ES-I3 (cell line): ENCODE measurements around the gene C5orf34.
"Not testable (repeated sequence)": the region's sequence is repeated elsewhere in the genome, so short reads cannot be mapped to it uniquely, and the experiment has no call there.

Source experiments
- H3K36me3 ChIP-seq: 2 replicates; pipeline ENCODE4 v1.6.1; 2013; ENCODE audit warnings: mild to moderate bottlenecking, low read length, control low read depth, moderate library complexity; ENCODE audit not compliant: insufficient read depth
- H3K4me1 ChIP-seq: 2 replicates; pipeline ENCODE4 v1.6.1; 2013; ENCODE audit warnings: mild to moderate bottlenecking, control low read depth, low read length; ENCODE audit not compliant: insufficient read depth
- H3K9ac ChIP-seq: 2 replicates; pipeline ENCODE4 v1.6.1; 2013; ENCODE audit warnings: low read depth, mild to moderate bottlenecking, low read length, moderate library complexity
- H3K9me3 ChIP-seq: 2 replicates; pipeline ENCODE4 v1.6.1; 2013; ENCODE audit warnings: mild to moderate bottlenecking, low read length, moderate library complexity; ENCODE audit not compliant: control insufficient read depth, insufficient read depth

Gene C5orf34

DNA sequence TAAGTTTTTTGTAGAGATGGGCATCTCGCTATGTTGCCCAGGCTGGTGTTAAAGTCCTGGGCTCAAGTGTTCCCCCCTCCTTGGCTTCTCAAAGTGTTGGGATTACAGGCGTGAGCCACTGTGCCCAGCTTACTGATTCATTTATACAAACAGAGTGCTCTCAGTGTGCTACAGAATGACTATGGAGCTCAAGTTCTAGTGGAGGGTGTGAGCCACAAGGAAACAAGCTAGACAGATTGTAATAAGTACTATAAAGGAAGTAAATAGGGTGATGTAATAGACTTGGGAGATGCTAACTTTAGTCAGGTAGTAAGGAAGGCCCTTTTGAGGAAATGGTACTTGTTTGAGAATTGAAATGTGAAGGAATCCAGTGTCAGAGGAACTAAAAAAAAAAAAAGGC is 29.5 kb downstream of the C5orf34 start:
- Histone ChIP-seq H3K9ac (no peak overlapping the region), H3K4me1 (peaks cover 5% of the 10 kb centered on the region; the same call in 1 of the 2 replicates)

DNA sequence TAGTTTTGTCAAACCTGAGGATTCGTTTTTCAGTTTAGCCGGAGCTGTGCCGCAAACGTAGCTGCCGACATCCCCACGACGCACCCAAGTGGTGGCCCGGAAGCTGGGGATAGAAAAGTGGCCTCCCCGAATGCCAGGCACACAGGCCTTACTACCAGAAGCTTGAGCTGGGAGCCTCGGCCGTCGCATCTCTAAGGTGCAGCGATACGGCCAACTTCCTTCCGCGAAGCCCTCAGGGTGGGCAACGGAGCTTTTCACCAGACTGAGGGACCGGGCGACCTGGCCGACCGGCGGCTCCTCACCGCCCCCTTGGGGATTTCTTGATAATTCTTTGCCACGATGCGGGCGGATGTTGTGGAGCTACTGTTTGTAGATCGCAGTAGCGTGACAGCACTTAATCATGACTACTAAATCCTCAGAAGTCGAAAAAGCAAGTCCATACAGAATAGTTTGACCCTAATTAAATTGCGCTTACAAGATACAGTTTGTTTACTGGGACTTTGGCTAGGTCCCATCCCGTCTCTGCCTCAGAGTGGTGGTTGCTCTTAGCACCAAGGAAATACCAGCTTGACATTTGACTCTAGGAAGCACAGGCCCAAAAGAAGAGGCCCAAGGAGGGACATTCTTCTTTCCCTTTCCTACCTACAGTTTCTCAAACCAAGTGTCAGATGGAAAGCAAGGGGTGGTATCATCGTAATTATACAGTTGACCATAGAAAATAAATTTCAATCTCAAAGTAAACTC is 30.7 kb downstream of the C5orf34 start:
- peaks cover 5% of the 10 kb centered on the region; the same call in 1 of the 2 replicates for H3K4me1 ChIP-seq

More for the DNA sequence above, 29.5 kb downstream of the C5orf34 start:
- Histone ChIP-seq H3K9me3 (no peaks in the 10 kb centered on the region), H3K36me3 (no peaks in the 10 kb centered on the region; the same call in 1 of the 2 replicates)

DNA sequence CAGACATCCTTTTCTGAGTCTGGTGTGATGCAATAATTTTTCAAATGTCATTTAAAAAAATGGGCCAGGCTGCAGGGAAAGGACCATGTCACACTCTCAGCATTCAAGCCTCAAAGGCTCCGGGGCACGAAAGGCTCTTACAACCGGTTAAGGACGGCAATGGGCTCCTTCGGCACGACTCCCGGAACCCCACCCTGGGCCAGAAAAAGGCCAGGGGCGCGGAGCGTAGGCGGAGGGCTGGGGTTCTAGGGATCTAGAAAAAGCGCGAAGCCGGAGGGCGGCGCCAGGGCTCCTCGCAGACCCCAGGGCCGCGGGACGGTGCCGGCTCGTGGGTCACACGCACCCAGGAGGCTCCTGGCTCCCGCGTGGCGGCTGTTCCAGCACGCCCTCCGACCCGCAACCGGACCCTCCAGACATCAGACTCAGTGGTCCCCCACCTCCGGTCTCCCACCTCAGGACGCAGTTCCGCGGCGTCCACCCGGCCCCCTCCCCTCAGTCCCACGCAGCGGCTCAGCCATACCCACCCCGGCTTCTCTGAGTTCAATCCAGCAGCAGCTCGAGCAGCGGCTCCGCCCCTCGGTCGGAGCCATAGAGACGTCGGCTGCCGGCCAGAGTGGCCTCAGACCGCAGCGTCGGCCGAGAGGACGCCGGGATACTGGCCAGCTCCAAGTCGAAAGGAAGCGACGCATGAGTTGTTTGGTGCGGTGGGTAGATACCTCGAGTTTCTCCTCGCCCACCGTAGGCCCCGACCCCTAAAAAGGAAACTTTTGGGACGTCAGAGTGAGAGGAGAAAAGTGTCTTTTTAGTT is 31.4 kb downstream of the C5orf34 start, which contains the start of gene TMEM267:
Gene TMEM267, minus strand, starts transcription at position 568 of the 808 bp plus-strand sequence. CDS start 29,896 bp downstream, outside the sequence.
- peaks cover 5% of the 10 kb centered on the region; the same call in 1 of the 2 replicates for H3K4me1 ChIP-seq
- H3K9ac ChIP-seq, result peak within 1 kb of the TSS; percentile 83
- no peaks in the 10 kb centered on the region for H3K9me3 ChIP-seq
- H3K36me3 ChIP-seq, result no peaks in the 10 kb centered on the region

More for the DNA sequence above, 30.7 kb downstream of the C5orf34 start:
- Histone ChIP-seq H3K9ac (peak overlapping the region; percentile 83), H3K9me3 (no peaks in the 10 kb centered on the region), H3K36me3 (no peaks in the 10 kb centered on the region; the same call in 1 of the 2 replicates)

DNA sequence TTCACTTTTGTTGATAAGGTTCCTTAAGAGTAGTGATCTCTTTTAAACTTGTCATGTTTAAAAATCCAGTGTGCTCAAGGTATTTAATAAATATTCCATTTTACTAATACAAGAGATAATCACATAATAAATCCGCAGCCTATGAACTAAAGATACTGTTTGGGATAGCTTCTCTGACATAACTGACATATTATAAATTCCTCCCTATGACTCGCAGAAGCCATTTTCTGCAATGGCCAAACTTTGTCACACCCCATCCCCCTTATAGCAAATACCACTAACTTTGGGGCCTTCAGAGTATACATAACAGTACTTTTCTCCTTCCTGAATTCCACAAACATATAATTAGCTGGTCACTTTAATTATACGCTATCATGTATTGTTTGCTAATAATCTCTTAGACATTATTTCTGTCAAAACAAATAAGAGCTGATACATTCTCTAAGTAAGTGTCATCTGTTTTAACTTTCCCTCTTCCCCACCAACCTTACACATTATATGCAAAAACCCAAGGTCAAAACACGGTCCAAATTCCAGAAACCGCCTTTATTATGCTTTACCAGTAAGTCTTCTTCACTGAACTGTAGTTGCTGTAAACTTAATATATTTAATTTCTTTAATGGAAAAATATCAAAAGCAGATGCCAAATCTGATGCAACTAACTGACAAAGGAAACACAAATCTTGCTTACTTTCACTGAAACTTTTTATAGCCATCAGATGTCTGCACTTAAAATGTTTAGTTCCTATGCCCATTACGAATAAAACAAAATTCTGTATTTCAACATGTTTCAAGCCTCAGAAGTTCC is 32.3 kb downstream of the C5orf34 start:
- Histone ChIP-seq H3K36me3 (no peaks in the 10 kb centered on the region), H3K4me1 (peaks cover 5% of the 10 kb centered on the region; the same call in 1 of the 2 replicates), H3K9ac (peak overlapping the region; percentile 83), H3K9me3 (no peaks in the 10 kb centered on the region)

DNA sequence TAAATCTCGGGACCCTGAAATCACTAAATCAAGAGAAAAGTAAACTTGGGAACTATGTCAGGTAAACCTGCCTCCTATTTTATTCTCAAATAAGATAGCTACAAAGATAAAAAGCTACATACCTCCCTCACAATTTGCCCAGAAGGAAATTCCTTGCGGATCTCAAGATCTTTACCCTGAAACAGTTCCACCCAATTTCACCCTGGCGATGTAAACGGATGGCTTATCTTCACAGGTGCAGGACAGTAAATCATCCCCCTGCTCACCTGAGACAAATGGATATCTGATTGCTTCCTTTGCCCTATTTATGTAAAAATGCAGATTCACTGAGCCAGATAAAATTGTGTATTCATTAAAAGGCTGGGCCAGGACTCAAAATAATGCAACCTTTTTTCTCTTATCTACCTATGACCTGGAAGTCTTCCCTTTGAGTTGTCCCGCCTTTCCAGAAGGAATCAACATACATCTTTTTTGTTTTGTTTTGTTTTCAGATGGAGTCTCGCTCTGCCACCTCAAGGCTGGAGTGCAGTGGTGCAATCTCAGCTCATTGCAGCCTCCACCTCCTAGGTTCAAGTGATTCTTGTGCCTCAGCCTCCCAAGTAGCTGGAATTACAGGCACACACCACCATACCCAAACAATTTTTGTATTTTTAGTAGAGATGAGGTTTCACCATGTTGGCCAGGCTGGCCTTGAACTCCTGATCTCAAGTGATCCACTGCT is 45.1 kb downstream of the C5orf34 start:
- Histone ChIP-seq H3K9ac (no peak overlapping the region), H3K4me1 (no peaks in the 10 kb centered on the region), H3K9me3 (0 out of 2 replicates have a peak, but pooled peaks cover 3% of the 10 kb centered on the region), H3K36me3 (no peaks in the 10 kb centered on the region)

DNA sequence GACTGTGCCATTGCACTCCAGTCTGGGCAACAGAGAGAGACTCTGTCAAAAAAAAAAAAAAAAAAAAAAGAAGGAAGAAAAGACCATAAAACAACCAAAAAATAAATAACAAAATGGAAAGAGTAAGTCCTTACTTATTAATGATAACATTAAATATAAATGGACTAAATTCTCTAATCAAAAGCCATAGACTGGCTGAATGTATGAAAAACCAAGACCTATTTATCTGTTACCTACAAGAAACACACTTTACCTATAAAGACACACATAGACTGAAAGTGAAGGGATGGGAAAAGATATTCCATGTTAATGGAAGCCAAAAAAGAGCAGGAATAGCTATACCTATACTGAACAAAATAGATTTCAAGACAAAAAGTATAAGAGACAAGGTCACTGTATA is 47.8 kb downstream of the C5orf34 start:
- Histone ChIP-seq H3K9ac (no peak overlapping the region), H3K9me3 (0 out of 2 replicates have a peak, but pooled peaks cover 2% of the 10 kb centered on the region), H3K36me3 (no peaks in the 10 kb centered on the region), H3K4me1 (no peaks in the 10 kb centered on the region)

DNA sequence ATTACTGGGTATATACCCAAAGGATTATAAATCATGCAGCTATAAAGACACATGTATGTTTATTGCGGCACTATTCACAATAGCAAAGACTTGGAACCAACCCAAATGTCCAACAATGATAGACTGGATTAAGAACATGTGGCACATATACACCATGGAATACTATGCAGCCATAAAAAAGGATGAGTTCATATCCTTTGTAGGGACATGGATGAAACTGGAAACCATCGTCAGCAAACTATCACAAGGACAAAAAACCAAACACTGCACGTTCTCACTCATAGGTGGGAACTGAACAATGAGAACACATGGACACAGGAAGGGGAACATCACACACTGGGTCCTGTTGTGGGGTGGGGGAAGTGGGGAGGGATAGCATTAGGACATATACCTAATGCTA is 49.5 kb downstream of the C5orf34 start:
- H3K4me1 ChIP-seq, H3K9ac ChIP-seq, H3K36me3 ChIP-seq, H3K9me3 ChIP-seq: not testable (repeated sequence)

DNA sequence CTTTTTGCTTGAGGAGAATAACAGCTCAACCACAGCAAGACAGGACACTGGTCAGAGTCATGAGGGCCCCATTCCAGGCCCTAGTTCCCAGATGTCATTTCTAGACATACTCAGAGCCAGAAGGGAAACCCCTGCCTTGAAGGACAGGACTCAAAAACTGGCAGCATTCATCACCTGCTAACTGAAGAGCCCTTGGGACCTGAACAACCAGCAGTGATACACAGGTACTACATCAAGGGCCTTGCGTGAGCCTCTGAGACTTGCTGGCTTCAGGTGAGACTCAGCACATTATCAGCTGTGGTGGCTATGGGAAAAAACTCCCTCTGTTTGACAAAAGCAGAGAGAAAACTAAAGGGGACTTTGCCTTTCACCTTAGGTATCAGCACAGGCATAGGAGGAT is 53.9 kb downstream of the C5orf34 start:
- Histone ChIP-seq H3K9ac (no peak overlapping the region), H3K4me1 (no peaks in the 10 kb centered on the region), H3K9me3 (peaks cover 8% of the 10 kb centered on the region; the same call in 1 of the 2 replicates), H3K36me3 (no peaks in the 10 kb centered on the region; the same call in 1 of the 2 replicates)

DNA sequence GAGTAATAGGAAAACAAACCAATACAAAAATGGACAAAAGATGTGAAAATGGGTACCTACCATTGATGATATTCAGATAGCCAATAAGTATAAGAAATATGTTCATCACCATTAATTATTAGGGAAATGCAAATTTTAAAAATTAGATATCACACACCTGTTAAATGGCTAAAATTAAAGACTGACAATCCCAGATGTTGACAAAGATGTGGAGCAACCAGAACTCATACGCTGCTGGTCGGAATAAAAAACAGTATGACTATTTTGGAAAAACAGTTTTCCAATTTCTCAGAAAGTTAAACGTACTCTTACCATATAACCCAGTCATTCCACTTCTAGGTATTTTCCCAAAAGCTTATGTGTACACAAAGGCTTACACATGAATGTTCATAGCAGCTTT is 58.4 kb downstream of the C5orf34 start:
- Histone ChIP-seq H3K36me3 (no peaks in the 10 kb centered on the region; the same call in 1 of the 2 replicates), H3K9ac (no peak overlapping the region), H3K4me1 (no peaks in the 10 kb centered on the region), H3K9me3 (peaks cover 8% of the 10 kb centered on the region; the same call in 1 of the 2 replicates)

DNA sequence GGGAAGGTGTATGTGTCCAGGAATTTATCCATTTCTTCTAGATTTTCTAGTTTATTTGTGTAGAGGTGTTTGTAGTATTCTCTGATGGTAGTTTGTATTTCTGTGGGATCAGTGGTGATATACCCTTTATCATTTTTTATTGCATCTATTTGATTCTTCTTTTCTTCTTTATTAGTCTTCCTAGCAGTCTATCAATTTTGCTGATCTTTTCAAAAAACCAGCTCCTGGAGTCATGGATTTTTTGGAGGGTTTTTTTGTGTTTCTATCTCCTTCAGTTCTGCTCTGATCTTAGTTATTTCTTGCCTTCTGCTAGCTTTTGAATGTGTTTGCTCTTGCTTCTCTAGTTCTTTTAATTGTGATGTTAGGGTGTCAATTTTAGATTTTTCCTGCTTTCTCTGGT is 73.4 kb downstream of the C5orf34 start:
- not testable (repeated sequence) for H3K9me3 ChIP-seq, H3K4me1 ChIP-seq, H3K9ac ChIP-seq, H3K36me3 ChIP-seq

DNA sequence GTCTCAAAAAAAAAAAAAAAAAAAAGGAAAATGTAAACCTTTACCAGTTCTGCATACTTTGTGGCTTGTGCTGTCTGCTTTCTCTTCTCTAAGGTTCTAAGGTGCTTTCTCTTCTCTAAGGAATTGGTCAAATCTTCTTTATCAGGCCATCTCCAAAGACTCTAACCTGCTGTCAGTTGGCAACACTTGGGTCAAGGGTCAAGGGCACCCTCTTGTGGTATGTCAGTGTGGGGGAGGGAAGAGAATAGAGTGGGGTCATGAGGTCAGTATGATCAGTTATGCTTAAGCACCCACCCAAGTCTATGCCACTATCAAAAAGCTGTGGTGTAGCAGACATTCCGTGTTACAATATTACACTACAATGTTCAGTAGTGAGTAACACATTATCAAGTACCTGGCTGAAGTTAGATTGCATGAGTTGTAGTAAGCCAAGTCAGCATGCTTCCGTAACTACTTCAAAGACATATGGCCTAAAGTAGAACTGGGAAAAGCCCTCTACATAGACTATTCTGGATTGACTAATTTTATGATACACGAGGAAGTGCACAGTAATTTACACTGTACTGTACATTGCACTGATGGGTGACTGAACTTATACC is 77.8 kb downstream of the C5orf34 start:
- Histone ChIP-seq H3K36me3 (no peaks in the 10 kb centered on the region), H3K9ac (no peak overlapping the region)

More for the DNA sequence above, 77.8 kb downstream of the C5orf34 start:
- no peaks in the 10 kb centered on the region for H3K4me1 ChIP-seq
- no peaks in the 10 kb centered on the region for H3K9me3 ChIP-seq
